ENCODE results near the gene SLC48A1.

DNA sequence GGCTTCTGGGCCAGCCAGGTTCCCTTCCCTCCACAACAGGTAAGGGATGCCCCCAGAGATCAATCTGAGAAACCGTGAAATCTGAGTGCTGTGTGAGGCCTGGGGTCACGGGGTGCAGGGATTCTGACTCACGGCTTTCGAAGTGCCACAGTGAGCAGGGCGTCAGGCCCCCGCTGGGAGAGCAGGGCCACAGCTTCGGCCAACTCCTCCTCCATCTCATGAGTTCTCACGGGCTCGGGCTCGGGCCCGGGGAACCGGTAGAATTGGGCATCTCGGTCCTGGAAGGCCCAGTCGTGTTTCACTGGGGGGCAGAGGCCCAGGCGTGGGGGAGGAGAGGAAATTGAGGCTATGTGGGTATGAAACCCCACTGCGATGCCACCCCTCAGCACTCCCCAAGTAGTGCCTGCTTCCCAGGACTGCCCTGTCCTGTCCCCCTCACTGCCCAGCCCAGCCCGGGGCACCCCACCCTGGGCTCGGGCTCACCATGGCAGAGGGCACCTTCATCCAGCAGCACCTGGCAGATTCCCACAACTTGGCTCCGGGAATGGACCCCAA, 22.0 kb upstream of the SLC48A1 start:
- TF ChIP-seq SNAI2 (CRISPR knock-in tag; IDR thresholded peaks at IDR 0.05) (no peak), ZNF565 (CRISPR knock-in tag; conservative IDR thresholded peaks at IDR 0.05; ENCODE audit: low read depth) (no peak), GLIS3 (CRISPR knock-in tag; IDR thresholded peaks at IDR 0.05) (no peak), ESRRG (CRISPR knock-in tag; IDR thresholded peaks at IDR 0.05) (no peak), ZFP3 (CRISPR knock-in tag; IDR thresholded peaks at IDR 0.05) (no peak)

Measured in SK-N-SH treated with all-trans-retinoic acid at 6 μM for 48 hours (cell line).